Kidney (tissue), 14 donors: Measurements from ENCODE around the gene COX5B. TPM values are rescaled to one million over a fixed set of nuclear protein-coding genes. Genes with fewer than 3 reads are reported as not detected.

Experiments
- DNase-seq, 5 donors: peaks; one replicate each; pipeline ENCODE4 v3.0.0-alpha.2; 2013 to 2020
- FAIRE-seq: peaks from 2 replicates; lab custom pipeline; 2012; peaks lifted over from hg19 to GRCh38; lab: Jason Lieb, UNC
- H3K27ac ChIP-seq, 2 donors: one replicate each; pipeline ENCODE4 v1.7.0; 2013; ENCODE audit warnings: low read depth in 2 of 2, low read length in 2 of 2, inconsistent platforms in 1 of 2
- H3K27me3 ChIP-seq: one replicate; pipeline ENCODE4 v1.7.1; 2013; ENCODE audit warnings: low read length, inconsistent platforms; ENCODE audit not compliant: control insufficient read depth, insufficient read depth
- H3K36me3 ChIP-seq, 3 donors: one replicate each; pipeline versions ENCODE4 v1.7.0 to v1.7.1; 2013; ENCODE audit warnings: low read length in 3 of 3, control low read depth in 1 of 3, inconsistent platforms in 1 of 3; ENCODE audit not compliant: insufficient read depth in 3 of 3, control insufficient read depth in 2 of 3
- H3K4me1 ChIP-seq, 3 donors: one replicate each; pipeline versions ENCODE4 v1.7.0 to v1.7.1; 2013; ENCODE audit warnings: low read length in 3 of 3, inconsistent platforms in 1 of 3, low read depth in 1 of 3; ENCODE audit not compliant: control insufficient read depth in 2 of 3, insufficient read depth in 2 of 3
- H3K4me3 ChIP-seq, 3 donors: one replicate each; pipeline versions ENCODE4 v1.7.0 to v1.8.1; 2013; ENCODE audit warnings: low read length in 3 of 3, control low read depth in 1 of 3, inconsistent platforms in 1 of 3
- H3K9ac ChIP-seq, 3 donors: one replicate each; pipeline versions ENCODE4 v1.7.0 to v1.7.1; 2013; ENCODE audit warnings: low read length in 3 of 3, control low read depth in 1 of 3, inconsistent platforms in 1 of 3
- H3K9me3 ChIP-seq, 3 donors: one replicate each; pipeline versions ENCODE4 v1.7.0 to v1.7.1; 2013; ENCODE audit warnings: low read length in 3 of 3, control low read depth in 1 of 3, inconsistent platforms in 1 of 3; ENCODE audit not compliant: control insufficient read depth in 2 of 3, insufficient read depth in 1 of 3
- CTCF ChIP-seq: IDR thresholded peaks from 3 replicates; pipeline ENCODE4 v1.5.1; 2012; ENCODE audit warnings: mild to moderate bottlenecking, moderate library complexity, borderline replicate concordance; ENCODE audit not compliant: insufficient read depth; ENCODE audit errors: extremely low read depth
- intact Hi-C: fragments of 100-400 bp; cut with DNase I; formaldehyde crosslinking; loops from one replicate; pipeline ENCODE4 v1.11.1; 2022
- polyA plus RNA-seq: library from polyadenylated mRNA; stranded (reverse); fragments of 350-450 nt; fragmentation: Illumina TruSeq; extraction: RNeasy Lipid Tissue Mini Kit (QIAGEN cat#74804); gene quantifications from one replicate; pipeline ENCODE4 v1.2.3, GENCODE V29; 2014; ENCODE audit warnings: low read depth, low replicate concordance; ENCODE audit not compliant: insufficient read depth
- total RNA-seq: library from RNA; stranded (reverse); fragmentation: NEBNext Ultra II Directional; extraction: Animal tissue kit (Norgen Biotek cat#: 25700); gene quantifications from one replicate; pipeline ENCODE4 v1.2.1, GENCODE V29; 2021
- donor health status: control.
- donor health status: control.
- donor health status: control.
- donor health status: control.
- donor health status: control.
- donor health status: DM: yes; HTN: yes; CAD: no.
- donor health status: Normal renal cell carcinoma (clear cell type).

Gene COX5B
- total and polyA plus RNA-seq, 2 donors from 2014 or later: 238 to 1,246 TPM

DNA sequence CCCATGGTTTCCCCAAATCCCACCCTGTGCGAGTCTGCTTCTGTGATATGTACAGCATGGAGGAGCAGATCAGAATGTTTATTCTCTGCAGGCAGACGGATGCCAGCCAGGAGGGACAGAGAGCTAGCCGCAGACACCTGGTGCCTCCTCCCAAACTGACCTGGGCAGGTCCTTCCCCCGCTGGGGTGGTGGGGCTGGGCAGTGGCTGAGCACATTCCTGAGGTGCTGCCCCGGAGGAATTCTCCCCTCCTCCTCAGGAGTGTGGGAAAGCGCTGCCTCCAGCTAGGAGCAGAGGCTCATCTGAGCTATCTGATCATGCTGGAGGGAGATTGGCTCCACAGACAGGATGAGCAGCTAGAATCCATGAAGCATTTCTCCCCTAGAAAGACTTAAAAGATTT lies 45.3 kb downstream of the COX5B start:
- Histone ChIP-seq H3K27ac (no peak overlapping the region), H3K4me1 (no peaks in the 10 kb centered on the region), H3K9ac (no peak overlapping the region), H3K36me3 (no peaks in the 10 kb centered on the region), H3K4me3 (no peak overlapping the region), H3K9me3 (no peaks in the 10 kb centered on the region), H3K27me3 (no peaks in the 10 kb centered on the region)
- FAIRE-seq (no peak), DNase-seq (peak in 2 of 5 donors; percentile 23 to 26)
- intact Hi-C loops: no loop called here
- TF ChIP-seq CTCF: no peak

DNA sequence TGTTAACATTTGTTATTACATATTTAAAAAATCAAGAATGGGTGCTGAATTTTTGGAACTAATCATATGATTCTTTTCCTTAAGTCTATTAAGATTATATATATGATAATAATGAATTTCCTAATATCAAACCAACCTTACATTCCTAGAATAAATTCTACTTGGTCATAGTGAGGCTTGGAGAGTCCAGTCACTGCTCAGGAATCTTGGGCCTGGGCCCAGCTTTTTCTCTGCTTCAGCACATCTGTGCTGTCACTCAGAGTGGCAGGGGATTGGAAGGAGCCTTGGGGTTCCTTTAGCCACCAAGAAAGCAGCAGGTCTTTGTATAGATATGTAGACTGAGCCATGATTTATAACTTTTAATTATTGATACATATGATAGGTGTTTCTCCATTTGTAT lies 47.6 kb downstream of the COX5B start:
- no peaks in the 10 kb centered on the region for H3K27me3 ChIP-seq
- H3K36me3 ChIP-seq: no peaks in the 10 kb centered on the region
- no peaks in the 10 kb centered on the region for H3K4me1 ChIP-seq
- no peak for FAIRE-seq
- H3K9ac ChIP-seq: no peak overlapping the region
- no peak overlapping the region for H3K27ac ChIP-seq
- no peak overlapping the region for H3K4me3 ChIP-seq
- H3K9me3 ChIP-seq: no peaks in the 10 kb centered on the region
- DNase-seq: no peak
- intact Hi-C loops: no loop called here
- TF ChIP-seq CTCF: no peak

- H3K27ac ChIP-seq: no peak overlapping the region
- H3K9ac ChIP-seq: no peak overlapping the region
- H3K27me3 ChIP-seq: no peaks in the 10 kb centered on the region
- no peak overlapping the region for H3K4me3 ChIP-seq
- intact Hi-C loops: no loop called here
- no peaks in the 10 kb centered on the region for H3K36me3 ChIP-seq
- DNase-seq (no peak), FAIRE-seq (no peak)
- no peaks in the 10 kb centered on the region for H3K4me1 ChIP-seq
- TF ChIP-seq CTCF: no peak
- no peaks in the 10 kb centered on the region for H3K9me3 ChIP-seq
These were observed 49.9 kb downstream of the COX5B start for GRCh38 chr2:97695744-97696143.
